Superior temporal gyrus (tissue), 1 donor: ENCODE data around the gene FOXRED1.
"Not testable (repeated sequence)": the region's sequence is repeated elsewhere in the genome, so short reads cannot be mapped to it uniquely, and the experiment has no call there.

Experiments
- DNase-seq: peaks from one replicate; pipeline ENCODE4 v3.0.0-alpha.2; 2016; ENCODE audit errors: extremely low spot score

The FOXRED1 gene

DNA sequence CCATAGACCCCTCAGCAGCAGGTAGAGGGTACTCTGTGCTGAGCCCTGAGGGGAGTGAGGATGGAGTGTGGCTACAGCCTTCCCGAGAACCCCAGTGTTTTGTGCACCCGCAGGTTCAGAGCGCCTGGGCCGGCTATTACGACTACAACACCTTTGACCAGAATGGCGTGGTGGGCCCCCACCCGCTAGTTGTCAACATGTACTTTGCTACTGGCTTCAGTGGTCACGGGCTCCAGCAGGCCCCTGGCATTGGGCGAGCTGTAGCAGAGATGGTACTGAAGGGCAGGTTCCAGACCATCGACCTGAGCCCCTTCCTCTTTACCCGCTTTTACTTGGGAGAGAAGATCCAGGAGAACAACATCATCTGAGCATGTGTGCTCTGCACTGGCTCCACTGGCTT, 8.4 kb downstream of the FOXRED1 start:
- no peak for DNase-seq

DNA sequence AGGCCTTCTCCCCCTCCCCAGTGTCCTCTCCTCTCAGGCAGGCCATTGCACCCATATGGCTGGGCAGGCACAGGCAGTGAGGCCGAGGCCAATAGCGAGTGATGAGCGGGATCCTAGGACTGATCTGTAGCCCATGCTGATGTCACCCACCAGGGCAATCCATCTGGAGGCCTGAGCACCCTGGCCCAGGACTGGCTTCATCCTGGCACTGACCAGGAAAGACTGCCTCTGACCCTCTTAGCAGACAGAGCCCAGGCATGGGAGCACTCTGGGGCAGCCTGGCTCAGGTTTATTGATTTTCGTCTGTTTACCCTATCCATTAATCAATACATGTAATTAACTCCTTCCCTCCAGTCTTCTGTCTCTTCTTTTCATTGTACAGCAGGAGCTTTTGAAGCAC, 8.8 kb downstream of the FOXRED1 start:
- DNase-seq: no peak

DNA sequence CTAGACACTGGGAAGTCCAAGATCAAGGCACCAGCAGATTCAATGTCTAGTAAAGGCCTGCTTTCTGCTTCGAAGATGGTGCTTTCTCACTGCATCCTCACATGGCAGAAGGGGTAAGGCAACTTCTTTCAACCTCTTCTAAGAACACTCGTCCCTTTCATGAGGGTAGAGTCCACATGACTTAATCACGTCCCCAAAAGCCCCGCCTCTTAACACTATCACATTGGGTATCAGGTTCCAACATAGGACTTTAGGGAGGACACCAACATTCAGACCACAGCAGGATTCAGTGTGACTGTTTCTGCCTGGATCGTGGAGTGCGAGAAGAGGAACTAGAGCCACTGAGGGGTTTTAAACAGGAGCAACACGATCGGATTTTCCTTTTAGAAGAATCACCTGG, 10.2 kb downstream of the FOXRED1 start:
- DNase-seq: no peak

DNA sequence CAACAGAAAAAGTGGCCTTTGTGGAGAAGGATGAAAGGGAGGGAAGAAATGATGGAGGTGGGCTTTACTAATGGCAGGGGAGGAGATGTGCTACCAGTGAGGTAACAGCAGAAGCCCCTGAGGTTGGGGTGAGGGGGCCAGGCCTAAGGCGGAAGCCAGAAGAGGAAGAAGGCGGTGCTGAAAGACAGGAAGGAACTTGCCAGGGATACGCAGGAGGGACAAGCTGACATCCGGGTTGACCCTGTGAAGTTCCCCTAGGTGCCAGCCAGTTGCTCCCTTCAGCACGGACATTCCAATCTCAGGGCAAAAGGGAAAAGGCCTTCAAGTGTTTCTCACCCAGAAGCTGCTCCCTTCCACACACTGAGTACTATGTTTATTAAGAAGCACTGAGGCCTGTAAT, 11.6 kb downstream of the FOXRED1 start:
- no peak for DNase-seq

- DNase-seq: no peak
Observed at GRCh38 chr11:126281245-126281644, 12.3 kb downstream of the FOXRED1 start.

DNA sequence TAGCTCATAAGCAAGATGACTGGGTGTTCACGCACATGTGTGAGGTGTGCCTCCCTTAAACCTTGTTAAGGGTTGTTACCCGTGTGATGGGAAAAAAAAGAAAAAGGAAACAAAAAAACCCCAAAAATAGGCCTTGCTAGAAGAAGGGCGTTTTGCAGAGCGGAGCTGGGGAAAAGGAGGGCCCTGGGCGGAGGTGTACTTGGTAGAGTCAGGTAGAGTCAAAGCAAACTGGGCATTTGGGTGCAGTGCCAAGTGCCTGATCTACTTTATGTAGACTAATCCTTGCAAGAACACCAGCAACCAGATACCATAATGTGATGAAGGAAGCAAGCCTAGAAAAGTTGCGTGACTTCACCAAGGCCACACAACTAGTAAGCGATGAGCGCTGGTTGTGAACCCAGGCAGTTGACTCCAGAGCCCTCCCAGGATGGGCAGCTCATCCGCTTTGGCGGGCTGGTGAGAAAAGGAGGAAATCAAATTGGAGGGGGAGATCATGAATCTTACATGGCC, 12.8 kb downstream of the FOXRED1 start:
- no peak for DNase-seq

GRCh38 chr11:126282361-126282735, 13.4 kb downstream of the FOXRED1 start:
- peak; percentile 47 for DNase-seq

GRCh38 chr11:126282736-126283591, 14.0 kb downstream of the FOXRED1 start, which contains the start of gene TIRAP:
TIRAP (plus strand) TSS chr11:126283093; CDS start chr11:126290895, 7,802 bp downstream.
- peak; percentile 51 for DNase-seq

- peak; percentile 67 for DNase-seq
Observed at GRCh38 chr11:126284829-126285228, 15.9 kb downstream of the FOXRED1 start.

DNA sequence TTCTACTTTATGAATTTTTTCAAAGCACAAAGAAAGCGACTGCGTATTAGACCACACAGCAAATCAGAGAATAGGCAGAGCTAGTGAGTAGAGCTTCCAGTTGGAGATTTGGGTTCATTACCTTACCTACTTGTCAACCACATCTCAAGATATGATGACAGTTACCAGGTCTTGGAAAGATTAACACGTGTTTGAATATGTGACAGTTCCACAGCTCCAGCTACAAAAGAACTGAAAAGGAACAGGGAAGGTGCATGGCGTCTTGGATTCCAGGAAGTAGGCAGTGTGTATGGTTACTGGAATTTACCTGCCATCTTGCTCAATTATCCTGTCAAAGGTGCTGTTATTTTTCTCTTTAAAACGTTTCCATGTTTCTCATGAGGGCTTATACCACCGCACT, 19.3 kb downstream of the FOXRED1 start:
- no peak for DNase-seq

GRCh38 chr11:126290887-126291286, 21.9 kb downstream of the FOXRED1 start:
- DNase-seq: no peak

DNA sequence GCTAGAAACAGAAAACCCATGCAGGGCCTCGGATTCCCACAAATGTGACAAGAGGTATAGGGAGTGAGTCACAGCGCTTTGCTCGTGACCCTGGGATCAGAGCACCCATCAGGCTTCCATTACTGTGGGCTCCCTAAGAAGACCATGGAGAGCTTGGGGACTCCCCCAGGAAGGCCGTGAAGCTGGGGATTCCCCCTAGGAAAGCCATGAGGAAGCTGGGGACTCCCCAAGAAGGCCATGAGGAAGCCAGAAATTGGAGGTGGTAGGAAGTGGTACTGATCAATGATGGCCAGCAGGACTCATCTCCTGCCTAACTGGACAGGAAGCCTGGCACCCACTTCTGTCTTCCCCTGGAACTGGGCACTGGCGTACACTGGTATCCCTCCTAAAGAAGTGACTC, 24.8 kb downstream of the FOXRED1 start:
- no peak for DNase-seq

DNA sequence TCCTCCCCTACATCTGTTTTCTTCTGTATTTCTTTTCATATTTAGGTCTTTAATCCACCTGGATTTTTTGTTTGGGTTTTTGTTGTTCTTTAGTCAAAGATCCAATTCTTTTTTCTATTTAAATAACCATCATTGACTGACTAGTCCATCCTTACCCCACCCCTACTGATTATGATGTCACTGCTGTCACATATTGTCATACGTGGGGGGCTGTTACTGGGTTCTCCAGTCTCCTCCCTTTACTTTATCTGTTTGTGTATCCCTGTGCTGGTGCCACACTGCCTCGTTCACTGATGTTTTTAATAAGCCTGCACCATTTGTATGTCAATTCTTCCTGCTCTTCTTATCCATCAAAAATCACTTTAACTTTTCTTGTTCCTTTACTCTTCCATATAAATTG, 28.1 kb downstream of the FOXRED1 start:
- DNase-seq: no peak

DNA sequence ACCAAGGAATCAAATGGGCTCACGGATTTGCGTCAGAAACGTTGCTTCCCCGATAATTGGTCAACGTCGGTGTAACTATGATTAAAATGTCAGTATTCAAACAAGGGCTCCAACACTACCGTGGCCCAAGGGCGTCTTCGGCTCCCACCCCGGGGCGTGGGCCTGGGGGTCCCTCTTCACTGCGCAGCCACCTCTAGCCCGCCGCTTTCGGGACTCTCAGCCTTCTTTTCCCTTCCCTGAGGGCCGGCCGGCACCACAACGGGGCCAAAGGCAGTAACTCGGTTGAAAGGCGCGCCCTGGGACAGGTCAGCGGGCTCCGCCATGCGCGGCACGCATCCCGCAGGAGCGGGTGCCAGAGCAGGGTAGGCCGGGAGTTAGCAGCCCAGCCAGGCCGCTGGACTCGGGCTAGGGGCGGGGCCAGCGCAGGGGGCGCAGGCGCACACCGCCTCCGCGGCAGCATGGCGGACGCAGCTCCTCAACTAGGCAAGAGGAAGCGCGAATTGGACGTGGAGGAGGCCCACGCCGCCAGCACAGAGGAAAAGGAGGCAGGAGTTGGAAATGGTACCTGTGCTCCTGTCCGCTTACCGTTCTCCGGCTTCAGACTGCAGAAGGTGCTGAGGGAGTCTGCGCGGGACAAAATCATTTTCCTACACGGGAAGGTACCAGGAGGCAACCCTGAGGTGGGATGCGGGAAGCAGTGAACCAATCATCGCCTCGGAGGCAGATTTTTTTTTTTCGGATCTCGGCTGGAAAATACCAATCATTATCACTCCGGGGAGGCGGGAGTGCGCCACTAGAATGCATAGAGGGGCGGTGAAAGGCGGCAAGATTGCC, 34.9 kb downstream of the FOXRED1 start, which contains the start of gene DCPS:
Gene DCPS (plus strand): TSS at position 438 of the 834 bp plus-strand sequence. CDS start 21 bp downstream, at position 459.
- DNase-seq: peak; percentile 91

DNA sequence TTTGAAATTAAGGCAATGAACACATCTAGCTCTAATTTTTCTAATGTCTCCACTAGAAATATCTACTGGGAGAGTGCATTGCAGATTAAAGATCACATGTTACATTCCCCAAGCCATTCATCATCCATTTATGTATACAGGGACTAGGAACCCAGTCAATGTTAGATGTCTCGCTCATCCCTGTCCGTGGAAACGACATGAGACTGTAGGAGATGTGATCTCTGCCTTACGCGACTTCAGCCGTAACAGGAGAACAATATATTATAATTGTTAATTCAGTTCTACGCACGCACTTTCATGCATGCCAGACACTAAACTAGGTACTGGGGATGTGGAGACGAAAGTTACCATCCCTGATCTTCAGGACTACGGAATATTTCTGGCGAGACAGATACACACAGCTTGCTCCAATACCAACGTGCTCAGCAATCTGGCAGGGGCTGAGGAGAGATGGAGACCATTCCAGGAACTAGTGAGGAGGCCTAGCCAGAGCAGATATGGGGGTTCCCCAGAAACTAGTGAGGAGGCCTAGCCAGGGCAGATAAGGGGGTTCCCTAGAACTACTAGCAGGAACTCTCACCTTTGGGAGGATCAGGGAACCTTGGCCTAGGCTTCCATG, 35.6 kb downstream of the FOXRED1 start:
- no peak for DNase-seq

DNA sequence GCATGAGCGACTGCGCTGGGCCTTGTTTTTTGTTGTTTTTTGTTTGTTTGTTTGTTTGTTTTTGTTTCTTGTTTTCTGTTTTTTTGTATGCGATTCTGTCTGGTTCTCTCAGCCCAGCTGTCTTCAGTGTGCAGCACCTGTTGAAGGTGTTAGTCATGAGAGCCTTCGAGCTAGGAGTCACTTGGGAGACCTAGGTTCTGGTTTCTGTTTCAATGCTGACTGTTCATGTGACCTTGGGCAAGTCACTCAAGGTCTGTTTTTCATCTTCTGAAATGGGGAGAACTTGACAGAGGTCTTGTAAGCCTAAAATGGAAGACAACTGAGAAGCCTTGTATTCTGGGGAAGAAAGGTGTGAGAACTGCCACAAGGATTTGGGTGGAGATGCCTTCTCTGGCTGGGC, 36.7 kb downstream of the FOXRED1 start:
- no peak for DNase-seq

- peak; percentile 71 for DNase-seq
Observed at GRCh38 chr11:126307706-126308105, 38.8 kb downstream of the FOXRED1 start.

- DNase-seq: peak; percentile 76
Observed at GRCh38 chr11:126308271-126308671, 39.3 kb downstream of the FOXRED1 start.

DNA sequence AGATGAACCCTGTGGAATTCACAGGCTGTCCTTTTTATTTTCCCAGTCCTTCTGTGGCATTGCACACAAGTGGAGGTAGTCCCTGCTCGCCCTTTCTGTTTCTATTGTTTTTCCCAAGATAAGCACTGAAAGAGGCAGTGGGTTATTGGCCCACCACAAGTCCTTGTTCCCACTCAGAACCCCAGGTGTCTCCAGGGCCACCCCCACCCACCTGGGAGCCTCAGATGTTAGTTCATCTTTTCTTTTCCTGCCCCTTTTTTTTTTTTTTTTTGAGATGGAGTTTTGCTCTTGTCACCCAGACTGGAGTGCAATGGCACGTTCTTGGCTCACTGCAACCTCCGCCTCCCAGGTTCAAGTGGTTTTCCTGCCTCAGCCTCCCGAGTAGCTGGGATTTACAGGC, 39.8 kb downstream of the FOXRED1 start:
- DNase-seq: not testable (repeated sequence)

GRCh38 chr11:126310200-126310991, 41.4 kb downstream of the FOXRED1 start:
- DNase-seq: peak; percentile 93

GRCh38 chr11:126310992-126311310, 42.0 kb downstream of the FOXRED1 start:
- no peak for DNase-seq
